BLaER1 treated with 17β-estradiol and CSF1 and Interleukin-3, amounts not matched to agents 10 nM and 100 nM (cell line): ENCODE measurements around the gene CERS1.

Experiments used
- H3K27ac ChIP-seq, 11 experiments: shearing (Covaris generic); formaldehyde crosslinking; 2 replicates each; pipeline ENCODE4 v1.8.1; 2022
- H3K27me3 ChIP-seq, 11 experiments: shearing (Covaris generic); formaldehyde crosslinking; 2 replicates each; pipeline ENCODE4 v1.8.1; 2022
- H3K36me3 ChIP-seq, 11 experiments: shearing (Covaris generic); formaldehyde crosslinking; 2 replicates each; pipeline ENCODE4 v1.8.1; 2022
- H3K4me1 ChIP-seq, 10 experiments: shearing (Covaris generic); formaldehyde crosslinking; 2 replicates each; pipeline ENCODE4 v1.8.1; 2022
- H3K4me2 ChIP-seq, 11 experiments: shearing (Covaris generic); formaldehyde crosslinking; 2 replicates each; pipeline ENCODE4 v1.8.1; 2022
- H3K4me3 ChIP-seq, 10 experiments: shearing (Covaris generic); formaldehyde crosslinking; 2 replicates each; pipeline ENCODE4 v1.8.1; 2022
- H3K9ac ChIP-seq, 11 experiments: shearing (Covaris generic); formaldehyde crosslinking; 2 replicates each; pipeline ENCODE4 v1.8.1; 2022
- H3K9me3 ChIP-seq, 11 experiments: shearing (Covaris generic); formaldehyde crosslinking; replicated peaks in 1 of 11; 2 replicates each; pipeline ENCODE4 v1.8.1; 2022
- H4K20me1 ChIP-seq, 11 experiments: shearing (Covaris generic); formaldehyde crosslinking; 2 replicates each; pipeline ENCODE4 v1.8.1; 2022
- Cebpa-rat ChIP-seq, 11 experiments: shearing (Covaris generic); IDR thresholded peaks; 2 replicates each; pipeline ENCODE4 v1.8.1; 2022

The CERS1 gene

DNA sequence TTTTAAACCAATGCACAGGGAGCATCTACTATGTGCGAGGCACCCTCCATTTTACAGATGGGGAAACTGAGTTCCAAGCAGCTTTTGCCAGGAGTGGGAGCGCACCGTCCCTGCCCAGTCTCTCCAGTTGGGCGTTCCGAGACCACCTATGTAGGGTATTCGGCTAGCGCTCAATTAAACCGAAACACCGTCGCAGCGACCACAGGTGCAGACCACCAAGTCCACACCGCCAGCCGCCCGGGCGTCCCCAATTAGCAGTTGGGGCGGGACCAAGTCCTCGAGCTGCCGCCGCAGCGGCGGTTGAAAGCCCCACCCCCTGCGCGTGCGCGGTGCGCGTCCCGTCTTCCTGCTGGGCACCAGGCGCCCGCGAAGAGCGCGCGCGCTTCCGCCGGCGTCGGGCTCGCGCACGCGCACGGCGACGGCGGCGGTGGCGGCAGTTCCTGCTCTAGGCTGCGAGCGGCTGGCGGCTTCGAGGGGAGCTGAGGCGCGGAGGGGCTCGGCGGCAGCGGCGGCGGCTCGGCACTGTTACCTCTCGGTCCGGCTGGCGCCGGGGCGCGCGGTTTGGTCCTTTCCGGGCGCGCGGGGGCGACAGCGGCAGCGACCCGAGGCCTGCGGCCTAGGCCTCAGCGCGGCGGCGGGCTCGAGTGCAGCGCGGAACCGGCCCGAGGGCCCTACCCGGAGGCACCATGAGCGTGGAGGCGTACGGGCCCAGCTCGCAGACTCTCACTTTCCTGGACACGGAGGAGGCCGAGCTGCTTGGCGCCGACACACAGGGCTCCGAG is 64.2 kb downstream of the CERS1 start, which contains the start of gene UPF1:
TSS of gene UPF1 (plus strand) at position 436 of the 782 bp plus-strand sequence. CDS start at position 687, 251 bp downstream.
- peak within 1 kb of the TSS; percentile 91 to 98 (median 96) for H3K27ac ChIP-seq
- H3K4me1 ChIP-seq: peaks cover 32 to 37% (median 33%) of the 10 kb centered on the region in 10 experiments
- peaks cover 46 to 49% (median 49%) of the 10 kb centered on the region in 11 experiments for H4K20me1 ChIP-seq
- peak within 1 kb of the TSS; percentile 87 to 100 (median 97) for H3K4me3 ChIP-seq
- H3K9ac ChIP-seq: peak within 1 kb of the TSS; percentile 92 to 99 (median 99)
- TF ChIP-seq Cebpa-rat (IDR thresholded peaks at IDR 0.05): no peak
- peaks cover 15 to 33% (median 32%) of the 10 kb centered on the region in 11 experiments; a peak in 20 of 22 replicates for H3K36me3 ChIP-seq
- H3K9me3 ChIP-seq: peaks cover 8 to 12% (median 12%) of the 10 kb centered on the region in 11 experiments
- peak within 1 kb of the TSS; percentile 98 to 100 (median 99) for H3K4me2 ChIP-seq
- no peaks in the 10 kb centered on the region for H3K27me3 ChIP-seq

DNA sequence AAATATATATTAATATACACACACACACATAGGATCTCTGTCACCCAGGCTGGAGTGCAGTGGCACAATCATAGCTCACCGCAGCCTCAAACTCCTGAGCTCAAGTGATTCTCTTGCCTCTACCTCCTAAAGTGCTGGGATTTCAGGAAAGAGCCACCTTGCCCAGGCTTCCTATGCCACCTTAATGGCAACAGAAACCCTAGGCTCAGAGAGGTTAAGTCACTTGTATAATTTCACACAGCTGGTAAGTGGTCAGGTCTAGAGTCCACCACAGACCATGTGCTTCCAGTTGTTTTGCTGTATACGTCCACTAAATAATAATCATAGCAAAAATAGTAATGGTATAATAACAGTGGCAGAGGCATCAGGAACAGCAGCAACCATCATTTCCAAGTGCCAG is 65.5 kb downstream of the CERS1 start:
- H3K9ac ChIP-seq: peak overlapping the region in 1 of 11 experiments; percentile 19; a peak in 1 of 22 replicates
- no peak overlapping the region for H3K4me3 ChIP-seq
- TF ChIP-seq Cebpa-rat (IDR thresholded peaks at IDR 0.05): no peak
- H3K4me2 ChIP-seq: no peak overlapping the region
- H3K9me3 ChIP-seq: peaks cover 15 to 25% (median 19%) of the 10 kb centered on the region in 11 experiments
- peaks cover 12 to 21% (median 20%) of the 10 kb centered on the region in 11 experiments; a peak in 19 of 22 replicates for H3K36me3 ChIP-seq
- H4K20me1 ChIP-seq: peaks cover 34 to 37% (median 37%) of the 10 kb centered on the region in 11 experiments
- no peaks in the 10 kb centered on the region for H3K27me3 ChIP-seq
- no peak overlapping the region for H3K27ac ChIP-seq
- peaks cover 20 to 25% (median 22%) of the 10 kb centered on the region in 10 experiments for H3K4me1 ChIP-seq

DNA sequence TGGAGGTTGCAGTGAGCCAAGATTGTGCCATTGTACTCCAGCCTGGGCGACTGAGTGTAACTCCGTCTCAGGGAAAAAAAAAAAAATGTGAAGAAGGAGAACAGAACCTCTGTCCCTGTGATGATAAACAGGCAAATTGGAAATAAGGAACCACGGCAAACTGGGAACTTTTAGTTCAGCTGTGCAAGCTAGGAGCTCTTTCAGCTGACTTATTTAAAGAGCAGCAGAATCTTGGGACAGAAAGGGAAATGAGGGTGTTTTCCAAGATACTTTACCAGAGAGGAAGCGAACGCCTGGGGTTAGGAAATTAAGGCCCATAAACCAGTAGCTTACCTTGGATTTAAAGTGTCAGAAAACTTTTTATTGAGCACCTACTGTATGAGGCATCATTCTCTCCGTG is 67.2 kb downstream of the CERS1 start:
- Histone ChIP-seq H4K20me1 (peaks cover 17 to 20% (median 20%) of the 10 kb centered on the region in 11 experiments), H3K9me3 (peaks cover 15 to 25% (median 20%) of the 10 kb centered on the region in 11 experiments), H3K4me2 (no peak overlapping the region), H3K36me3 (peaks cover 0 to 4% (median 3%) of the 10 kb centered on the region in 11 experiments; a peak in 13 of 22 replicates), H3K4me3 (no peak overlapping the region), H3K27me3 (no peaks in the 10 kb centered on the region), H3K4me1 (peaks cover 3 to 8% (median 5%) of the 10 kb centered on the region in 10 experiments), H3K9ac (no peak overlapping the region), H3K27ac (no peak overlapping the region)
- no peak for TF ChIP-seq Cebpa-rat (IDR thresholded peaks at IDR 0.05)
